DMS 273 (cell line): Measurements from ENCODE around the gene DCTPP1.

Experiments used
- DNase-seq: peaks from one replicate; lab custom pipeline; 2025; ENCODE audit not compliant: unreplicated experiment; lab: John Stamatoyannopoulos, UW

The DCTPP1 gene

GRCh38 chr16:30382111-30382881, 47.5 kb downstream of the DCTPP1 start, which contains the start of gene SEPTIN1:
TSS of gene SEPTIN1 (minus strand) at chr16:30382561. CDS start at chr16:30382542, 19 bp downstream.
- DNase-seq, result no peak

- no peak for DNase-seq
Measured at GRCh38 chr16:30381291-30382041, 48.4 kb downstream of the DCTPP1 start.

- DNase-seq, result no peak
Measured at GRCh38 chr16:30380803-30381208, 49.0 kb downstream of the DCTPP1 start.

- DNase-seq, result no peak
Measured at GRCh38 chr16:30380072-30380802, 49.6 kb downstream of the DCTPP1 start.

GRCh38 chr16:30379158-30379783, 50.6 kb downstream of the DCTPP1 start:
- DNase-seq, result no peak

- DNase-seq, result peak; percentile 99
Measured at GRCh38 chr16:30378236-30379157, 51.3 kb downstream of the DCTPP1 start.

GRCh38 chr16:30377812-30378235, 52.0 kb downstream of the DCTPP1 start:
- DNase-seq, result no peak

GRCh38 chr16:30377050-30377811, 52.6 kb downstream of the DCTPP1 start:
- DNase-seq, result no peak

GRCh38 chr16:30376461-30376902, 53.3 kb downstream of the DCTPP1 start:
- DNase-seq, result no peak

- DNase-seq, result no peak
Measured at GRCh38 chr16:30375864-30376263, 54.0 kb downstream of the DCTPP1 start.

- no peak for DNase-seq
Measured at GRCh38 chr16:30374538-30374937, 55.3 kb downstream of the DCTPP1 start, which contains the start of gene MYL11. TSS of gene MYL11 (plus strand) at chr16:30374802. CDS start at chr16:30374858, 56 bp downstream.
